ENCODE measurements around the gene ACTN2. TPM values are rescaled to one million over a fixed set of nuclear protein-coding genes. Genes with fewer than 3 reads are reported as not detected.

Gene ACTN2
- total RNA-seq, 2 donors from 2014 or later = 0.79 to 2.2 TPM

- H3K27ac Mint-ChIP-seq = no peak overlapping the region
- WGBS, 2 experiments (ENCODE audit: insufficient coverage in 1 of 2, insufficient read length in 1 of 2) = 89% methylated on average over 2 of the region's 2 CpGs
- H3K4me3 Mint-ChIP-seq = no peak overlapping the region
- Histone ChIP-seq H3K9ac (ENCODE audit: extremely low read depth, low read length, poor library complexity, severe bottlenecking) (no peak overlapping the region), H3K36me3 (ENCODE audit: control insufficient read depth, insufficient read depth, low read length) (no peaks in the 10 kb centered on the region), H3K27ac (ENCODE audit: low read depth, low read length) (no peak overlapping the region), H3K4me3 (ENCODE audit: low read length) (no peak overlapping the region), H3K4me1 (ENCODE audit: control insufficient read depth, insufficient read depth, low read length) (no peaks in the 10 kb centered on the region), H3K27me3 (ENCODE audit: control insufficient read depth, insufficient read depth, low read length, poor library complexity, severe bottlenecking) (peaks cover 9% of the 10 kb centered on the region), H3K9me3 (ENCODE audit: control insufficient read depth, low read length) (peaks cover 20% of the 10 kb centered on the region)
- no peaks in the 10 kb centered on the region for H3K27me3 Mint-ChIP-seq (ENCODE audit: insufficient read depth)
- H3K36me3 Mint-ChIP-seq (ENCODE audit: low read depth) = no peaks in the 10 kb centered on the region
- TF ChIP-seq CTCF (conservative IDR thresholded peaks at IDR 0.05) = no peak
- no peaks in the 10 kb centered on the region for H3K4me1 Mint-ChIP-seq
- no peak for DNase-seq
- peaks cover 21% of the 10 kb centered on the region for H3K9me3 Mint-ChIP-seq
Observed at GRCh38 chr1:236779312-236779711, 93.0 kb downstream of the ACTN2 start.

GRCh38 chr1:236785477-236785876 lies 99.2 kb downstream of the ACTN2 start:
- H3K27me3 Mint-ChIP-seq (ENCODE audit: insufficient read depth) = peaks cover 5% of the 10 kb centered on the region
- no peaks in the 10 kb centered on the region for H3K9me3 Mint-ChIP-seq
- 89% methylated on average over 2 of the region's 2 CpGs; no CpG with 5 or more reads in 1 of the 2 experiments for WGBS, 2 experiments (ENCODE audit: insufficient coverage in 1 of 2, insufficient read length in 1 of 2)
- H3K4me1 ChIP-seq (ENCODE audit: control insufficient read depth, insufficient read depth, low read length) = no peaks in the 10 kb centered on the region
- peaks cover 8% of the 10 kb centered on the region for H3K27me3 ChIP-seq (ENCODE audit: control insufficient read depth, insufficient read depth, low read length, poor library complexity, severe bottlenecking)
- H3K4me3 Mint-ChIP-seq = no peak overlapping the region
- H3K9ac ChIP-seq (ENCODE audit: extremely low read depth, low read length, poor library complexity, severe bottlenecking) = no peak overlapping the region
- H3K27ac ChIP-seq (ENCODE audit: low read depth, low read length) = no peak overlapping the region
- no peak for TF ChIP-seq CTCF (conservative IDR thresholded peaks at IDR 0.05)
- no peaks in the 10 kb centered on the region for H3K36me3 ChIP-seq (ENCODE audit: control insufficient read depth, insufficient read depth, low read length)
- no peak for DNase-seq
- no peaks in the 10 kb centered on the region for H3K36me3 Mint-ChIP-seq (ENCODE audit: low read depth)
- H3K9me3 ChIP-seq (ENCODE audit: control insufficient read depth, low read length) = no peaks in the 10 kb centered on the region
- no peak overlapping the region for H3K4me3 ChIP-seq (ENCODE audit: low read length)
- H3K4me1 Mint-ChIP-seq = no peaks in the 10 kb centered on the region
- no peak overlapping the region for H3K27ac Mint-ChIP-seq

GRCh38 chr1:236786453-236786852 lies 100.2 kb downstream of the ACTN2 start:
- WGBS, 2 experiments (ENCODE audit: insufficient coverage in 1 of 2, insufficient read length in 1 of 2) = 93% methylated on average over 5 to 16 of the region's 16 CpGs
- no peaks in the 10 kb centered on the region for H3K36me3 Mint-ChIP-seq (ENCODE audit: low read depth)
- H3K27me3 Mint-ChIP-seq (ENCODE audit: insufficient read depth) = peaks cover 10% of the 10 kb centered on the region
- peak; percentile 40 for DNase-seq
- no peak overlapping the region for H3K27ac Mint-ChIP-seq
- H3K9ac ChIP-seq (ENCODE audit: extremely low read depth, low read length, poor library complexity, severe bottlenecking) = no peak overlapping the region
- H3K36me3 ChIP-seq (ENCODE audit: control insufficient read depth, insufficient read depth, low read length) = no peaks in the 10 kb centered on the region
- H3K9me3 Mint-ChIP-seq = no peaks in the 10 kb centered on the region
- H3K4me1 ChIP-seq (ENCODE audit: control insufficient read depth, insufficient read depth, low read length) = no peaks in the 10 kb centered on the region
- no peak overlapping the region for H3K4me3 Mint-ChIP-seq
- no peak overlapping the region for H3K27ac ChIP-seq (ENCODE audit: low read depth, low read length)
- H3K4me1 Mint-ChIP-seq = peaks cover 4% of the 10 kb centered on the region
- H3K4me3 ChIP-seq (ENCODE audit: low read length) = no peak overlapping the region
- peaks cover 2% of the 10 kb centered on the region for H3K27me3 ChIP-seq (ENCODE audit: control insufficient read depth, insufficient read depth, low read length, poor library complexity, severe bottlenecking)
- H3K9me3 ChIP-seq (ENCODE audit: control insufficient read depth, low read length) = no peaks in the 10 kb centered on the region
- TF ChIP-seq CTCF (conservative IDR thresholded peaks at IDR 0.05) = no peak
